ENCODE measurements around the gene NRP2. TPM values are rescaled to one million over a fixed set of nuclear protein-coding genes. Genes with fewer than 3 reads are reported as not detected.
A peak's percentile ranks its signal among the peaks of the same experiment; 100 is the strongest.

The NRP2 gene
- total and polyA plus RNA-seq, 10 donors, result 3.1 to 49.9 (median 26.2) TPM

- WGBS, 5 donors, result 48 to 67% (median 60%) methylated on average over 4 of the region's 4 CpGs
- DNase-seq, result no peak
- Histone ChIP-seq H3K27me3 (replicated peaks in 1 of 7) (no peaks in the 10 kb centered on the region), H3K4me1 (peaks cover 16 to 43% (median 26%) of the 10 kb centered on the region in 6 donors), H3K27ac (peak overlapping the region in 5 of 8 donors; percentile 50 to 70 (median 62)), H3K36me3 (no peaks in the 10 kb centered on the region), H3K9me3 (no peaks in the 10 kb centered on the region), H3K4me3 (peak overlapping the region in 1 of 8 donors; percentile 7)
- TF ChIP-seq CTCF (IDR thresholded peaks at IDR 0.05 in 8 of 11, conservative IDR thresholded peaks at IDR 0.05 in 3 of 11) (no peak), POLR2A (IDR thresholded peaks at IDR 0.05) (no peak), POLR2AphosphoS5 (IDR thresholded peaks at IDR 0.05) (no peak)
- intact Hi-C loops (cut with DNase I; ENCODE audit: low total_unique reads), result no loop called here
These were observed 17.4 kb downstream of the NRP2 start for GRCh38 chr2:205699515-205700289.

GRCh38 chr2:205700331-205701132 lies 18.2 kb downstream of the NRP2 start:
- peak overlapping the region in 5 of 8 donors; percentile 50 to 70 (median 62) for H3K27ac ChIP-seq
- H3K4me3 ChIP-seq, result peak overlapping the region in 1 of 8 donors; percentile 7
- 48 to 58% (median 54%) methylated on average over 12 of the region's 12 CpGs for WGBS, 5 donors
- H3K27me3 ChIP-seq (replicated peaks in 1 of 7), result no peaks in the 10 kb centered on the region
- no peaks in the 10 kb centered on the region for H3K36me3 ChIP-seq
- peaks cover 16 to 48% (median 26%) of the 10 kb centered on the region in 6 donors for H3K4me1 ChIP-seq
- TF ChIP-seq POLR2AphosphoS5 (IDR thresholded peaks at IDR 0.05), result no peak
- no peak for TF ChIP-seq POLR2A (IDR thresholded peaks at IDR 0.05)
- no peak for TF ChIP-seq CTCF (IDR thresholded peaks at IDR 0.05 in 8 of 11, conservative IDR thresholded peaks at IDR 0.05 in 3 of 11)
- DNase-seq, result no peak
- intact Hi-C loops (cut with DNase I; ENCODE audit: low total_unique reads), result no loop called here
- H3K9me3 ChIP-seq, result no peaks in the 10 kb centered on the region

GRCh38 chr2:205701509-205701908 lies 19.2 kb downstream of the NRP2 start:
- H3K4me1 ChIP-seq, result peaks cover 16 to 58% (median 36%) of the 10 kb centered on the region in 6 donors
- H3K9me3 ChIP-seq, result no peaks in the 10 kb centered on the region
- WGBS, 5 donors, result 88 to 96% (median 93%) methylated on average over 1 of the region's 1 CpG
- H3K4me3 ChIP-seq, result no peak overlapping the region
- intact Hi-C loops (cut with DNase I; ENCODE audit: low total_unique reads), result no loop called here
- H3K27me3 ChIP-seq (replicated peaks in 1 of 7), result no peaks in the 10 kb centered on the region
- TF ChIP-seq POLR2A (IDR thresholded peaks at IDR 0.05), result no peak
- no peak for TF ChIP-seq CTCF (IDR thresholded peaks at IDR 0.05 in 8 of 11, conservative IDR thresholded peaks at IDR 0.05 in 3 of 11)
- no peak for TF ChIP-seq POLR2AphosphoS5 (IDR thresholded peaks at IDR 0.05)
- DNase-seq, result no peak
- H3K36me3 ChIP-seq, result no peaks in the 10 kb centered on the region
- no peak overlapping the region for H3K27ac ChIP-seq

- WGBS, 5 donors, result 69 to 85% (median 84%) methylated on average over 1 of the region's 1 CpG
- H3K36me3 ChIP-seq, result no peaks in the 10 kb centered on the region
These were observed 20.3 kb downstream of the NRP2 start for GRCh38 chr2:205702576-205702975.

More at GRCh38 chr2:205702576-205702975, 20.3 kb downstream of the NRP2 start:
- no peak for DNase-seq
- intact Hi-C loops (cut with DNase I; ENCODE audit: low total_unique reads), result no loop called here
- peaks cover 24 to 68% (median 47%) of the 10 kb centered on the region in 6 donors for H3K4me1 ChIP-seq
- no peaks in the 10 kb centered on the region for H3K9me3 ChIP-seq
- H3K4me3 ChIP-seq, result no peak overlapping the region
- H3K27ac ChIP-seq, result no peak overlapping the region
- no peak for TF ChIP-seq POLR2AphosphoS5 (IDR thresholded peaks at IDR 0.05)
- no peak for TF ChIP-seq POLR2A (IDR thresholded peaks at IDR 0.05)
- no peak for TF ChIP-seq CTCF (IDR thresholded peaks at IDR 0.05 in 8 of 11, conservative IDR thresholded peaks at IDR 0.05 in 3 of 11)
- no peaks in the 10 kb centered on the region for H3K27me3 ChIP-seq (replicated peaks in 1 of 7)
